NCI-H1694 treated with DMSO at 0.1 percent for 48 hours (cell line): Measurements from ENCODE around the gene PCDHB13.
A peak's percentile ranks its signal among the peaks of the same experiment; 100 is the strongest.
"Not testable (repeated sequence)": the region's sequence is repeated elsewhere in the genome, so short reads cannot be mapped to it uniquely, and the experiment has no call there.

Experiments
- DNase-seq: peaks from one replicate; lab custom pipeline; 2025; lab: John Stamatoyannopoulos, UW

PCDHB13 gene

GRCh38 chr5:141201646-141202045 is 12.1 kb upstream of the PCDHB13 start:
- DNase-seq, result not testable (repeated sequence)

GRCh38 chr5:141208478-141208877 is 5.2 kb upstream of the PCDHB13 start, which contains the start of gene PCDHB12:
Gene PCDHB12 (plus strand): TSS chr5:141208719. CDS start chr5:141208908, 189 bp downstream.
- no peak for DNase-seq

- DNase-seq, result not testable (repeated sequence)
Observed at GRCh38 chr5:141210281-141210680, 3.4 kb upstream of the PCDHB13 start.

GRCh38 chr5:141210849-141211248 is 2.9 kb upstream of the PCDHB13 start:
- DNase-seq, result not testable (repeated sequence)

GRCh38 chr5:141214583-141214982 is 864 bp downstream of the PCDHB13 start:
- DNase-seq, result not testable (repeated sequence)

- not testable (repeated sequence) for DNase-seq
Observed at GRCh38 chr5:141215504-141215903, 1.8 kb downstream of the PCDHB13 start.

- DNase-seq, result not testable (repeated sequence)
Observed at GRCh38 chr5:141216035-141216434, 2.3 kb downstream of the PCDHB13 start.

- peak; percentile 6 for DNase-seq
Observed at GRCh38 chr5:141223112-141223783, 9.5 kb downstream of the PCDHB13 start, which contains the start of gene PCDHB14. Gene PCDHB14 (plus strand): TSS chr5:141223343. CDS start chr5:141223506, 163 bp downstream.

- DNase-seq, result not testable (repeated sequence)
Observed at GRCh38 chr5:141224844-141225243, 11.1 kb downstream of the PCDHB13 start.

GRCh38 chr5:141225421-141225820 is 11.7 kb downstream of the PCDHB13 start:
- not testable (repeated sequence) for DNase-seq

GRCh38 chr5:141234109-141234667 is 20.5 kb downstream of the PCDHB13 start:
- no peak for DNase-seq

GRCh38 chr5:141235922-141236321 is 22.2 kb downstream of the PCDHB13 start:
- not testable (repeated sequence) for DNase-seq

GRCh38 chr5:141236516-141237313 is 23.0 kb downstream of the PCDHB13 start:
- DNase-seq, result no peak

GRCh38 chr5:141241496-141241895 is 27.8 kb downstream of the PCDHB13 start:
- no peak for DNase-seq

GRCh38 chr5:141245250-141245717 is 31.6 kb downstream of the PCDHB13 start, which contains the start of gene PCDHB15:
Gene PCDHB15 (plus strand): TSS chr5:141245395. CDS start chr5:141245579, 184 bp downstream.
- DNase-seq, result no peak

- DNase-seq, result not testable (repeated sequence)
Observed at GRCh38 chr5:141246971-141247370, 33.3 kb downstream of the PCDHB13 start.

- not testable (repeated sequence) for DNase-seq
Observed at GRCh38 chr5:141247434-141247833, 33.7 kb downstream of the PCDHB13 start.

GRCh38 chr5:141250576-141250975 is 36.9 kb downstream of the PCDHB13 start:
- DNase-seq, result no peak

- no peak for DNase-seq
Observed at GRCh38 chr5:141258464-141258863, 44.7 kb downstream of the PCDHB13 start.

- no peak for DNase-seq
Observed at GRCh38 chr5:141258948-141259347, 45.2 kb downstream of the PCDHB13 start.

GRCh38 chr5:141260458-141261237 is 46.9 kb downstream of the PCDHB13 start:
- DNase-seq, result no peak

GRCh38 chr5:141261238-141261546 is 47.5 kb downstream of the PCDHB13 start:
- DNase-seq, result no peak
